OCI-LY7 (cell line): ENCODE measurements around the gene MCAT. TPM values are rescaled to one million over a fixed set of nuclear protein-coding genes. Genes with fewer than 3 reads are reported as not detected.

ENCODE experiments used
- BruUV-seq: library from RNA; stranded (reverse); fragments of 400-500 nt; replicated peaks from 2 replicates; lab custom pipeline; 2021; lab: Mats Ljungman, UMichigan
- CTCF ChIA-PET: fragments of 300-600 bp; sonication (Branson Sonifier 250); formaldehyde crosslinking; loops from one replicate; lab custom pipeline; 2022; ENCODE audit warnings: antibody characterized with exemption; ENCODE audit not compliant: unreplicated experiment; lab: Charles Lee
- POLR2A ChIA-PET: fragments of 300-600 bp; sonication (Branson Sonifier 250); formaldehyde crosslinking; loops from one replicate; lab custom pipeline; 2022; ENCODE audit warnings: antibody characterized with exemption; lab: Charles Lee
- DNase-seq: peaks from one replicate; pipeline ENCODE4 v3.0.0-alpha.2; 2015; ENCODE audit warnings: low spot score
- H2AFZ ChIP-seq: fragments of 200-600 bp; sonication (generic), shearing (Covaris generic); 2 replicates; pipeline ENCODE4 v1.6.1; 2014; ENCODE audit warnings: mild to moderate bottlenecking, antibody characterized with exemption, low read length, moderate library complexity
- H3K27ac ChIP-seq: fragments of 200-600 bp; sonication (generic); 2 replicates; pipeline ENCODE4 v1.5.1; 2014; ENCODE audit warnings: mixed run types, low read depth, mild to moderate bottlenecking, moderate library complexity, low read length, inconsistent platforms; ENCODE audit not compliant: poor library complexity, severe bottlenecking
- H3K36me3 ChIP-seq: fragments of 200-600 bp; sonication (generic); 2 replicates; pipeline ENCODE4 v1.6.1; 2014; ENCODE audit warnings: mild to moderate bottlenecking, antibody characterized with exemption, low read length, moderate library complexity, mixed read lengths; ENCODE audit not compliant: insufficient read depth
- H3K4me1 ChIP-seq: fragments of 200-600 bp; sonication (generic); 2 replicates; pipeline ENCODE4 v1.5.1; 2014; ENCODE audit warnings: mild to moderate bottlenecking, low read length; ENCODE audit not compliant: insufficient read depth, poor library complexity, severe bottlenecking
- H3K4me2 ChIP-seq: fragments of 200-600 bp; sonication (generic); 2 replicates; pipeline ENCODE4 v1.6.1; 2014; ENCODE audit warnings: mild to moderate bottlenecking, low read length
- H3K4me3 ChIP-seq: fragments of 200-600 bp; sonication (generic); 2 replicates; pipeline ENCODE4 v1.5.1; 2014; ENCODE audit warnings: mild to moderate bottlenecking, low read depth, low read length; ENCODE audit not compliant: poor library complexity, severe bottlenecking
- H3K79me2 ChIP-seq: fragments of 200-600 bp; sonication (generic); 2 replicates; pipeline ENCODE4 v1.6.1; 2016; ENCODE audit warnings: low read depth, mild to moderate bottlenecking, low read length, moderate library complexity, mixed read lengths; ENCODE audit not compliant: insufficient read depth
- H3K9me2 ChIP-seq: fragments of 200-600 bp; sonication (generic); 2 replicates; pipeline ENCODE4 v1.6.1; 2016; ENCODE audit warnings: mild to moderate bottlenecking, low read length, mixed read lengths; ENCODE audit not compliant: insufficient read depth
- H3K9me3 ChIP-seq: fragments of 200-600 bp; sonication (generic); 2 replicates; pipeline ENCODE4 v1.6.1; 2014; ENCODE audit warnings: mild to moderate bottlenecking, mixed run types, low read length, mixed read lengths
- H4K20me1 ChIP-seq: fragments of 200-600 bp; sonication (generic); 2 replicates; pipeline ENCODE4 v1.6.1; 2014; ENCODE audit warnings: mild to moderate bottlenecking, antibody characterized with exemption, low read length, moderate library complexity, mixed read lengths; ENCODE audit not compliant: insufficient read depth
- EZH2phosphoT487 ChIP-seq: fragments of 200-600 bp; sonication (generic); IDR thresholded peaks from 2 replicates; pipeline ENCODE4 v1.6.1; 2018; ENCODE audit warnings: low read depth, borderline replicate concordance, mild to moderate bottlenecking, mixed run types, antibody characterized with exemption, low read length, moderate library complexity, mixed read lengths
- intact Hi-C: fragments of 100-400 bp; cut with micrococcal nuclease; formaldehyde crosslinking; loops from one replicate; pipeline ENCODE4 v1.10.0; 2022; ENCODE audit not compliant: unreplicated experiment
- total RNA-seq, 2 experiments: library from RNA; depleted of rRNA in 1 of 2; stranded (reverse); fragments of >200 nt in 1 of 2; shearing (Covaris generic) in 1 of 2; gene quantifications; 2 replicates each; pipeline ENCODE4 v1.2.3, GENCODE V29; 2014 to 2022
- TF ChIP-seq, protein P1 (sequence below): fragments of 200-600 bp; sonication (generic); conservative IDR thresholded peaks from 2 replicates; pipeline ENCODE4 v1.5.1; 2014; ENCODE audit warnings: mild to moderate bottlenecking, antibody characterized with exemption, low read length, moderate library complexity, mixed read lengths

The MCAT gene
- total RNA-seq, 2 experiments from 2014 or later: 30.6 to 33.2 TPM

GRCh38 chr22:43179146-43179910, 36.1 kb upstream of the MCAT start:
- Histone ChIP-seq H3K27ac (no peak overlapping the region), H3K4me2 (no peak overlapping the region), H3K4me3 (no peak overlapping the region), H3K4me1 (peaks cover 2% of the 10 kb centered on the region), H3K79me2 (peaks cover 8% of the 10 kb centered on the region; the same call in 1 of the 2 replicates), H3K9me3 (no peaks in the 10 kb centered on the region), H3K9me2 (no peaks in the 10 kb centered on the region), H2AFZ (no peak overlapping the region), H4K20me1 (no peaks in the 10 kb centered on the region), H3K36me3 (peaks cover 86% of the 10 kb centered on the region)
- intact Hi-C loops: no loop called here
- TF ChIP-seq EZH2phosphoT487: no peak
- DNase-seq: no peak
- BruUV-seq: no TSS peak
- ChIA-PET POLR2A (no interaction called here), CTCF (no interaction called here)

- Histone ChIP-seq H3K4me1 (no peaks in the 10 kb centered on the region), H3K9me3 (no peaks in the 10 kb centered on the region), H3K36me3 (peaks cover 85% of the 10 kb centered on the region), H3K9me2 (no peaks in the 10 kb centered on the region), H3K4me3 (no peak overlapping the region), H3K27ac (no peak overlapping the region), H3K4me2 (no peak overlapping the region), H4K20me1 (no peaks in the 10 kb centered on the region), H2AFZ (no peak overlapping the region), H3K79me2 (no peaks in the 10 kb centered on the region)
- intact Hi-C loops: no loop called here
- CTCF ChIA-PET: no interaction called here
- POLR2A ChIA-PET: no interaction called here
- BruUV-seq: no TSS peak
- TF ChIP-seq, protein P1, sequence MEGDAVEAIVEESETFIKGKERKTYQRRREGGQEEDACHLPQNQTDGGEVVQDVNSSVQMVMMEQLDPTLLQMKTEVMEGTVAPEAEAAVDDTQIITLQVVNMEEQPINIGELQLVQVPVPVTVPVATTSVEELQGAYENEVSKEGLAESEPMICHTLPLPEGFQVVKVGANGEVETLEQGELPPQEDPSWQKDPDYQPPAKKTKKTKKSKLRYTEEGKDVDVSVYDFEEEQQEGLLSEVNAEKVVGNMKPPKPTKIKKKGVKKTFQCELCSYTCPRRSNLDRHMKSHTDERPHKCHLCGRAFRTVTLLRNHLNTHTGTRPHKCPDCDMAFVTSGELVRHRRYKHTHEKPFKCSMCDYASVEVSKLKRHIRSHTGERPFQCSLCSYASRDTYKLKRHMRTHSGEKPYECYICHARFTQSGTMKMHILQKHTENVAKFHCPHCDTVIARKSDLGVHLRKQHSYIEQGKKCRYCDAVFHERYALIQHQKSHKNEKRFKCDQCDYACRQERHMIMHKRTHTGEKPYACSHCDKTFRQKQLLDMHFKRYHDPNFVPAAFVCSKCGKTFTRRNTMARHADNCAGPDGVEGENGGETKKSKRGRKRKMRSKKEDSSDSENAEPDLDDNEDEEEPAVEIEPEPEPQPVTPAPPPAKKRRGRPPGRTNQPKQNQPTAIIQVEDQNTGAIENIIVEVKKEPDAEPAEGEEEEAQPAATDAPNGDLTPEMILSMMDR: no peak
- TF ChIP-seq EZH2phosphoT487: no peak
- DNase-seq: no peak
These were observed 34.3 kb upstream of the MCAT start for GRCh38 chr22:43177479-43177878.

DNA sequence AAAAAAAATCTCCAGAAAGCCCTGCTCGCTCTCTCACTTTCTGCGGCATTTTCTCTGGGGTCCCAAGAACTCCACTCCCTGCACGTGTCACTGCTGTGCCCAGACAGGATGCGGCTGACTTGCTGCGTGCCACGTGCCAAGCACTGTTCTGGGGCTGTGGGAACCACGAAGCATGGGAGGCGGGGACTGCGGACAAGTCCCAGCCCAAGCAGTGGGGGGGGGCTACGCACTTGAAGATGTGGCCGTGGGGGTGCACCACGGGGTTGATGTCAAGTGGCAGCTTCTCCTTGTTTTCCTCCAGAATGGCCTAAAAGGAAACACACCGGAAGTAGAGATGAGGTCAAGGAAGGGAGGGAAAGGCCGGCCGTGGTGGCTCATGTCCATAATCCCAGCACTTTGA, 32.9 kb upstream of the MCAT start:
- BruUV-seq: no TSS peak
- intact Hi-C loops: no loop called here
- H3K4me3 ChIP-seq: no peak overlapping the region

More for the DNA sequence above, 32.9 kb upstream of the MCAT start:
- Histone ChIP-seq H3K36me3 (peaks cover 85% of the 10 kb centered on the region), H3K79me2 (no peaks in the 10 kb centered on the region), H4K20me1 (no peaks in the 10 kb centered on the region), H3K9me3 (no peaks in the 10 kb centered on the region), H3K4me1 (no peaks in the 10 kb centered on the region), H3K9me2 (no peaks in the 10 kb centered on the region), H3K4me2 (no peak overlapping the region), H2AFZ (no peak overlapping the region), H3K27ac (no peak overlapping the region)
- no peak for DNase-seq
- CTCF ChIA-PET: no interaction called here
- POLR2A ChIA-PET: interaction anchor here (0.7 kb wide), 1 partner anchor 1259 kb away, joined by 3 read pairs; no protein-coding TSS in a partner anchor
- no peak for TF ChIP-seq EZH2phosphoT487
- TF ChIP-seq, protein P1: no peak
